Stomach (tissue), 9 donors: ENCODE measurements around the gene RPL12. TPM values are rescaled to one million over a fixed set of nuclear protein-coding genes. Genes with fewer than 3 reads are reported as not detected.
A peak's percentile ranks its signal among the peaks of the same experiment; 100 is the strongest.

Experiments used
- DNase-seq, 2 donors: peaks; one replicate each; pipeline versions ENCODE4 v3.0.0 to v3.0.0-alpha.2; 2013 to 2019
- H3K27ac ChIP-seq, 5 donors: fragments of 200-600 bp in 4 of 5; sonication (generic) in 4 of 5; one replicate each; pipeline ENCODE4 v1.5.1; 2013 to 2019; ENCODE audit warnings: mild to moderate bottlenecking in 1 of 5, moderate library complexity in 1 of 5
- H3K27me3 ChIP-seq, 3 donors: fragments of 200-600 bp; sonication (generic); one replicate each; pipeline ENCODE4 v1.5.1; 2017 to 2019; ENCODE audit warnings: mixed run types in 1 of 3
- H3K36me3 ChIP-seq, 4 donors: fragments of 200-600 bp; sonication (generic); 1 replicate in 3 of 4; 2 replicates in 1 of 4; pipeline ENCODE4 v1.5.1; 2016 to 2019
- H3K4me1 ChIP-seq, 4 donors: fragments of 200-600 bp; sonication (generic); one replicate each; pipeline ENCODE4 v1.5.1; 2016 to 2019
- H3K4me3 ChIP-seq, 4 donors: fragments of 200-600 bp; sonication (generic) in 3 of 4; one replicate each; pipeline ENCODE4 v1.5.1; 2016 to 2019; ENCODE audit warnings: mild to moderate bottlenecking in 1 of 4
- H3K9me3 ChIP-seq, 4 donors: fragments of 200-600 bp; sonication (generic); one replicate each; pipeline ENCODE4 v1.5.1; 2016 to 2019
- CTCF ChIP-seq, 7 experiments: fragments of 450-650 bp in 4 of 7; fragments of 200-600 bp in 3 of 7; sonication (generic) in 3 of 7; IDR thresholded peaks; one replicate each; pipeline ENCODE4 v1.5.1; 2016 to 2019; ENCODE audit warnings: antibody characterized with exemption in 7 of 7, control low read depth in 2 of 7, mild to moderate bottlenecking in 1 of 7
- EP300 ChIP-seq: sonication (generic); formaldehyde crosslinking; IDR thresholded peaks from one replicate; pipeline ENCODE4 v1.6.1; 2017; ENCODE audit warnings: antibody characterized with exemption
- POLR2A ChIP-seq, 4 donors: fragments of 450-650 bp; IDR thresholded peaks; one replicate each; pipeline ENCODE4 v1.6.1; 2016; ENCODE audit warnings: antibody characterized with exemption in 4 of 4, control low read depth in 2 of 4, mild to moderate bottlenecking in 1 of 4, moderate library complexity in 1 of 4
- POLR2AphosphoS5 ChIP-seq, 3 donors: sonication (generic); formaldehyde crosslinking; IDR thresholded peaks; one replicate each; pipeline ENCODE4 v1.6.1; 2016; ENCODE audit warnings: antibody characterized with exemption in 3 of 3
- WGBS, 5 donors: extraction: QIAGEN DNeasy Blood & Tissue Kit in 3 of 5; methylation state at CpG; one replicate each; pipeline versions ENCODE4 v1.1.5 to v1.1.7; 2013 to 2018; 5-methylcytosine and 5-hydroxymethylcytosine counted together
- intact Hi-C: fragments of 100-400 bp; cut with DNase I; formaldehyde crosslinking; loops from one replicate; pipeline ENCODE4 v1.15.1; 2023; ENCODE audit warnings: low total_unique reads
- polyA plus RNA-seq, 3 donors: library from polyadenylated mRNA; stranded (reverse); fragments of 200-250 nt; gene quantifications; one replicate each; pipeline ENCODE4 v1.2.3, GENCODE V29; 2013
- total RNA-seq, 5 donors: library from RNA; depleted of rRNA; stranded (reverse); fragments of >200 nt; gene quantifications; one replicate each; pipeline versions ENCODE4 v1.1.0 to v1.2.3, GENCODE V29; 2014 to 2016
- donor health status: healthy with polysubstance abuse.
- donor health status: Bipolar disorder and iron deficiency.
- donor health status: healthy.

RPL12 gene
- total and polyA plus RNA-seq, 8 donors = 187 to 4,806 (median 1,566) TPM

GRCh38 chr9:127463911-127464310 is 12.7 kb upstream of the RPL12 start:
- peaks cover 38 to 96% (median 92%) of the 10 kb centered on the region in 4 donors for H3K36me3 ChIP-seq
- H3K9me3 ChIP-seq = no peaks in the 10 kb centered on the region
- TF ChIP-seq POLR2A (IDR thresholded peaks at IDR 0.05) = no peak
- H3K27ac ChIP-seq = no peak overlapping the region
- 75 to 80% (median 79%) methylated on average over 6 to 7 of the region's 7 CpGs for WGBS, 5 donors
- DNase-seq = no peak
- intact Hi-C loops = no loop called here
- peaks cover 0 to 10% (median 5%) of the 10 kb centered on the region in 4 donors for H3K4me1 ChIP-seq
- no peak overlapping the region for H3K4me3 ChIP-seq
- H3K27me3 ChIP-seq = no peaks in the 10 kb centered on the region

- WGBS, 5 donors = 77 to 95% (median 89%) methylated on average over 3 of the region's 3 CpGs
These were observed 12.2 kb upstream of the RPL12 start for GRCh38 chr9:127463382-127463781.

GRCh38 chr9:127458921-127459320 is 7.7 kb upstream of the RPL12 start:
- WGBS, 5 donors = 59 to 74% (median 63%) methylated on average over 9 of the region's 9 CpGs
- Histone ChIP-seq H3K36me3 (peaks cover 31 to 93% (median 78%) of the 10 kb centered on the region in 4 donors), H3K27ac (no peak overlapping the region), H3K4me3 (no peak overlapping the region), H3K27me3 (no peaks in the 10 kb centered on the region), H3K9me3 (no peaks in the 10 kb centered on the region), H3K4me1 (peaks cover 4 to 21% (median 11%) of the 10 kb centered on the region in 4 donors)
- intact Hi-C loops = no loop called here
- TF ChIP-seq POLR2A (IDR thresholded peaks at IDR 0.05) (no peak), POLR2AphosphoS5 (IDR thresholded peaks at IDR 0.05) (no peak), CTCF (IDR thresholded peaks at IDR 0.05) (no peak), EP300 (no peak)
- DNase-seq = peak in 1 of 2 donors; percentile 71

More at GRCh38 chr9:127463382-127463781, 12.2 kb upstream of the RPL12 start:
- Histone ChIP-seq H3K4me3 (no peak overlapping the region), H3K36me3 (peaks cover 38 to 95% (median 92%) of the 10 kb centered on the region in 4 donors), H3K27me3 (no peaks in the 10 kb centered on the region), H3K4me1 (peaks cover 0 to 13% (median 6%) of the 10 kb centered on the region in 4 donors), H3K27ac (no peak overlapping the region), H3K9me3 (no peaks in the 10 kb centered on the region)
- TF ChIP-seq EP300 = no peak
- no peak for TF ChIP-seq POLR2A (IDR thresholded peaks at IDR 0.05)
- no peak for TF ChIP-seq POLR2AphosphoS5 (IDR thresholded peaks at IDR 0.05)
- TF ChIP-seq CTCF (IDR thresholded peaks at IDR 0.05) = no peak
- DNase-seq = no peak
- intact Hi-C loops = no loop called here

GRCh38 chr9:127457191-127457878 is 6.1 kb upstream of the RPL12 start:
- H3K27me3 ChIP-seq = no peaks in the 10 kb centered on the region
- intact Hi-C loops = no loop called here
- peaks cover 25 to 79% (median 62%) of the 10 kb centered on the region in 4 donors for H3K36me3 ChIP-seq
- no peak overlapping the region for H3K27ac ChIP-seq
- no peak for DNase-seq
- TF ChIP-seq POLR2A (IDR thresholded peaks at IDR 0.05) (no peak), POLR2AphosphoS5 (IDR thresholded peaks at IDR 0.05) (no peak), CTCF (IDR thresholded peaks at IDR 0.05) (no peak), EP300 (no peak)
- no peaks in the 10 kb centered on the region for H3K9me3 ChIP-seq
- H3K4me1 ChIP-seq = peaks cover 13 to 34% (median 24%) of the 10 kb centered on the region in 4 donors
- WGBS, 5 donors = 87 to 91% (median 89%) methylated on average over 17 of the region's 17 CpGs
- H3K4me3 ChIP-seq = no peak overlapping the region
